Measurements from ENCODE around the gene KIRREL3.

The KIRREL3 gene

DNA sequence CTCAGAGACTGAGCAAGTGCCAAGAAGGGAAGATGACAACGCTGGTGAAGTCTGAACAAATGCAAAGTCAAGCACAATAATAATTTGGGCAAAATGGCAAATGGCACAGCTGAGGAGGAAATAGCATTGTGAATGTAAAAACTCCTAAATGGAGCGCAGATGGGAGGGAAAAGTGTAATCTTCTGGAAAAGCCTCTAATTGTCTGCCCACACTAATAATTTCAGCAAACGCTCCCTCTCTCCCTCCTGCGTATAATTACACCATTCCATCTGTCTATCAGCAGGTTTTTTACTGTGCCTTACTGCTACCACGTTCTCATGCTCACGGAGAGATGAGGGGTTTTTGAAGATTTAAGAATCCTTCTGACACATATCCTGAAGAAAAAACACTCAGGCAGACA, 302.6 kb downstream of the KIRREL3 start:
- Histone ChIP-seq H3K23ac (ENCODE audit: low read depth, low read length, poor library complexity) (no peak overlapping the region), H3K27me3 (ENCODE audit: control insufficient read depth in 3 of 3, insufficient read depth in 3 of 3, low read depth in 1 of 3, low read length in 3 of 3) (no peaks in the 10 kb centered on the region), H3K27ac (replicated peaks; ENCODE audit: low read length) (no peak overlapping the region), H3K36me3 (replicated peaks in 1 of 2; ENCODE audit: control insufficient read depth in 2 of 2, insufficient read depth in 2 of 2, low read length in 2 of 2) (no peaks in the 10 kb centered on the region), H3K9ac (ENCODE audit: low read depth, low read length, poor library complexity) (no peak overlapping the region), H3K4me2 (ENCODE audit: insufficient read depth, low read length, poor library complexity, severe bottlenecking) (no peak overlapping the region), H3K4me3 (ENCODE audit: low read length in 2 of 2) (no peak overlapping the region), H4K8ac (ENCODE audit: low read depth, low read length) (no peak overlapping the region), H3K9me3 (replicated peaks in 1 of 2; ENCODE audit: control insufficient read depth in 2 of 2, insufficient read depth in 1 of 2, low read depth in 1 of 2, low read length in 2 of 2) (no peaks in the 10 kb centered on the region), H4K91ac (ENCODE audit: low read depth, low read length, poor library complexity) (no peak overlapping the region), H2BK12ac (ENCODE audit: low read length) (no peak overlapping the region), H3K4ac (ENCODE audit: low read length) (no peak overlapping the region), H2AFZ (ENCODE audit: low read length) (no peak overlapping the region), H3K18ac (ENCODE audit: low read length) (no peak overlapping the region), H2BK15ac (ENCODE audit: low read length) (no peak overlapping the region), H2BK120ac (ENCODE audit: low read depth, low read length) (no peak overlapping the region), H3K14ac (ENCODE audit: low read length) (no peak overlapping the region), H3K79me1 (ENCODE audit: low read depth, low read length) (no peaks in the 10 kb centered on the region), H2BK5ac (ENCODE audit: low read length) (no peak overlapping the region), H3K4me1 (ENCODE audit: control insufficient read depth in 2 of 2, insufficient read depth in 1 of 2, low read depth in 1 of 2, low read length in 2 of 2) (peaks cover 0 to 24% of the 10 kb centered on the region in 2 donors), H2AK5ac (ENCODE audit: low read depth, low read length) (peak overlapping the region; percentile 29)
- DNase-seq (ENCODE audit: low spot score) = no peak
- WGBS, 2 donors (ENCODE audit: extremely low coverage in 2 of 2, insufficient read length in 2 of 2, insufficient replicate concordance in 1 of 2) = no CpG with 5 or more reads among the region's 6 CpGs

DNA sequence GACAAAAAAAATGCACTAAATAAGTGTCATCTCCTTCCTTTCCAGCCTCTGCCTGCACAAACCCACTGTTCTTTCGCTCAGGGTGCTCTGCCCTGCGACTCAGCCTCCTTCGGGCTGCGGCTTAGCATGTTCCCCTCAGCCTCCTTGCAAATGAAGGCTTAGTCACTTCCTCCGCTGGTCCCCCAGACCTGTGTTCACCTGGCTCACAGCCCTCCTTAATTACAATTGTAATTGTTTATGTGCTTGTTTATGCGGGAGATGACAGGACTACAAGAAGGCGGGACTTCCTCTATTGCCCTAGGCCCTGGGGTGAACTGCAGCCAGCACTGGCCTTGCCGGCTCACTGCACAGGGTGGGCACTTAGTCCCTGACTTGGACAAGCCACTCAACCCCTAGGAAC, 303.6 kb downstream of the KIRREL3 start:
- no peak for DNase-seq (ENCODE audit: low spot score)
- H3K79me1 ChIP-seq (ENCODE audit: low read depth, low read length) = no peaks in the 10 kb centered on the region
- no CpG with 5 or more reads among the region's 8 CpGs for WGBS, 2 donors (ENCODE audit: extremely low coverage in 2 of 2, insufficient read length in 2 of 2, insufficient replicate concordance in 1 of 2)
- no peaks in the 10 kb centered on the region for H3K36me3 ChIP-seq (replicated peaks in 1 of 2; ENCODE audit: control insufficient read depth in 2 of 2, insufficient read depth in 2 of 2, low read length in 2 of 2)
- no peak overlapping the region for H3K4ac ChIP-seq (ENCODE audit: low read length)
- H3K9ac ChIP-seq (ENCODE audit: low read depth, low read length, poor library complexity) = no peak overlapping the region
- no peak overlapping the region for H4K8ac ChIP-seq (ENCODE audit: low read depth, low read length)
- no peak overlapping the region for H2BK120ac ChIP-seq (ENCODE audit: low read depth, low read length)
- peak overlapping the region; percentile 2 for H2BK12ac ChIP-seq (ENCODE audit: low read length)
- H2AK5ac ChIP-seq (ENCODE audit: low read depth, low read length) = peak overlapping the region; percentile 30
- H3K9me3 ChIP-seq (replicated peaks in 1 of 2; ENCODE audit: control insufficient read depth in 2 of 2, insufficient read depth in 1 of 2, low read depth in 1 of 2, low read length in 2 of 2) = peaks cover 0 to 3% of the 10 kb centered on the region in 2 donors
- H3K14ac ChIP-seq (ENCODE audit: low read length) = no peak overlapping the region
- no peak overlapping the region for H3K4me3 ChIP-seq (ENCODE audit: low read length in 2 of 2)
- no peak overlapping the region for H3K27ac ChIP-seq (replicated peaks; ENCODE audit: low read length)
- H2AFZ ChIP-seq (ENCODE audit: low read length) = no peak overlapping the region
- H3K23ac ChIP-seq (ENCODE audit: low read depth, low read length, poor library complexity) = no peak overlapping the region
- H3K18ac ChIP-seq (ENCODE audit: low read length) = peak overlapping the region; percentile 3
- H2BK5ac ChIP-seq (ENCODE audit: low read length) = no peak overlapping the region
- H4K91ac ChIP-seq (ENCODE audit: low read depth, low read length, poor library complexity) = no peak overlapping the region
- peaks cover 0 to 16% of the 10 kb centered on the region in 2 donors for H3K4me1 ChIP-seq (ENCODE audit: control insufficient read depth in 2 of 2, insufficient read depth in 1 of 2, low read depth in 1 of 2, low read length in 2 of 2)
- no peak overlapping the region for H3K4me2 ChIP-seq (ENCODE audit: insufficient read depth, low read length, poor library complexity, severe bottlenecking)
- no peaks in the 10 kb centered on the region for H3K27me3 ChIP-seq (ENCODE audit: control insufficient read depth in 3 of 3, insufficient read depth in 3 of 3, low read depth in 1 of 3, low read length in 3 of 3)
- H2BK15ac ChIP-seq (ENCODE audit: low read length) = no peak overlapping the region

DNA sequence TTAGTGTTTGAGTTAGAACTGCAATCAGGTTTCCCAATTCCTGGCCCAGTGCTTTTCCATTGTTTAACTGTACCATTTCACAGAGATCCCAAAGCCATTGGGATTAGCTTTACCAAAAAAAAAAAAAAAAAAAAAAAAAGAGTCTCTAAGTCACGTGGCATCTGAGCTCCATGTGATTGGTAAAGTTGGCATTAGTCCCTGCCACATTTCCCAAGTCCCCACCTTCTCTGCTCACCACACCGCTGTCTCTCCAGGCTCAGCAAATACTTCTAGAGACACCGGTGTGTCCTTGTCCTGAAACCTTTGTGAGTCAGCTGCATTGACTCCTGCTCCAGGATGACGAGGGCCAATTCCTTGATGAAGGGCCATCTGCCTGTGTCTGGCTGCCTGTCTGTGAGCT, 305.3 kb downstream of the KIRREL3 start:
- Histone ChIP-seq H3K27ac (replicated peaks; ENCODE audit: low read length) (no peak overlapping the region), H2AK5ac (ENCODE audit: low read depth, low read length) (no peak overlapping the region), H3K4ac (ENCODE audit: low read length) (no peak overlapping the region), H3K79me1 (ENCODE audit: low read depth, low read length) (no peaks in the 10 kb centered on the region), H2BK15ac (ENCODE audit: low read length) (no peak overlapping the region), H4K91ac (ENCODE audit: low read depth, low read length, poor library complexity) (no peak overlapping the region), H3K4me3 (ENCODE audit: low read length in 2 of 2) (no peak overlapping the region), H3K9ac (ENCODE audit: low read depth, low read length, poor library complexity) (peak overlapping the region; percentile 44), H2AFZ (ENCODE audit: low read length) (no peak overlapping the region), H2BK12ac (ENCODE audit: low read length) (no peak overlapping the region), H3K23ac (ENCODE audit: low read depth, low read length, poor library complexity) (no peak overlapping the region), H2BK5ac (ENCODE audit: low read length) (no peak overlapping the region), H2BK120ac (ENCODE audit: low read depth, low read length) (no peak overlapping the region), H3K9me3 (replicated peaks in 1 of 2; ENCODE audit: control insufficient read depth in 2 of 2, insufficient read depth in 1 of 2, low read depth in 1 of 2, low read length in 2 of 2) (peaks cover 0 to 3% of the 10 kb centered on the region in 2 donors), H3K36me3 (replicated peaks in 1 of 2; ENCODE audit: control insufficient read depth in 2 of 2, insufficient read depth in 2 of 2, low read length in 2 of 2) (no peaks in the 10 kb centered on the region), H3K27me3 (ENCODE audit: control insufficient read depth in 3 of 3, insufficient read depth in 3 of 3, low read depth in 1 of 3, low read length in 3 of 3) (no peaks in the 10 kb centered on the region), H4K8ac (ENCODE audit: low read depth, low read length) (no peak overlapping the region), H3K18ac (ENCODE audit: low read length) (peak overlapping the region; percentile 39), H3K4me2 (ENCODE audit: insufficient read depth, low read length, poor library complexity, severe bottlenecking) (no peak overlapping the region), H3K14ac (ENCODE audit: low read length) (no peak overlapping the region), H3K4me1 (ENCODE audit: control insufficient read depth in 2 of 2, insufficient read depth in 1 of 2, low read depth in 1 of 2, low read length in 2 of 2) (peaks cover 0 to 4% of the 10 kb centered on the region in 2 donors)
- WGBS, 2 donors (ENCODE audit: extremely low coverage in 2 of 2, insufficient read length in 2 of 2, insufficient replicate concordance in 1 of 2) = no CpG with 5 or more reads among the region's 4 CpGs
- no peak for DNase-seq (ENCODE audit: low spot score)

DNA sequence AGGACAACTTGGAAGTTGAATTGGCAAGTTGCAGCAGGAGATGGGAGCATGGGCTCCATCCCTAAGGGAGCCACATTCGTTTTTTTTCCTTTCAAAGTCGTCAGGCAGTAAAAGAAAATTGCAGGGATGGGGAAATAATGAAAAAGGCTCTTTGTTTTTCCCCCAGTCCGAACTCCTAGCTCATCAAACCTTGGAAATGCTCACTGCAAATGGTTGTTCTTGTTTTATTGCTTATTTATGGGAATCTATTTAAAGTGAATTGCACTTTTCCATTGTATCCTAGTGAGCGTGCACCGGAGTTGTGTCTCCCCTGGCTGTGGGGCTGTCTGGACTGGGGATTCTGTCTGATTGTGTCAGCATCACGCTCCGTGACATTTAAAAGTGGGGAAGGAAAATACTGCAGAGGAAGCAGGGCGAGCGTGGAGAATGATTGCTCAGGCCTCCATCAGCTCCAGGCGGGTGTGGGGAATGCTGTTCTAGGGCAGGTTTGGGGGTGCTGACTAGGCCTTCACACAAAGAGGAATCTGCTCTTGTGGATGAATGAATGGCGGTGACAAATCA, 306.4 kb downstream of the KIRREL3 start:
- Histone ChIP-seq H3K27me3 (ENCODE audit: control insufficient read depth in 3 of 3, insufficient read depth in 3 of 3, low read depth in 1 of 3, low read length in 3 of 3) (no peaks in the 10 kb centered on the region), H3K18ac (ENCODE audit: low read length) (no peak overlapping the region), H3K4me1 (ENCODE audit: control insufficient read depth in 2 of 2, insufficient read depth in 1 of 2, low read depth in 1 of 2, low read length in 2 of 2) (peaks cover 0 to 5% of the 10 kb centered on the region in 2 donors), H2BK15ac (ENCODE audit: low read length) (no peak overlapping the region), H3K9me3 (replicated peaks in 1 of 2; ENCODE audit: control insufficient read depth in 2 of 2, insufficient read depth in 1 of 2, low read depth in 1 of 2, low read length in 2 of 2) (peaks cover 0 to 3% of the 10 kb centered on the region in 2 donors), H4K91ac (ENCODE audit: low read depth, low read length, poor library complexity) (no peak overlapping the region), H3K23ac (ENCODE audit: low read depth, low read length, poor library complexity) (no peak overlapping the region), H3K4ac (ENCODE audit: low read length) (no peak overlapping the region), H2AFZ (ENCODE audit: low read length) (no peak overlapping the region), H2BK12ac (ENCODE audit: low read length) (no peak overlapping the region), H3K4me3 (ENCODE audit: low read length in 2 of 2) (no peak overlapping the region), H2BK120ac (ENCODE audit: low read depth, low read length) (no peak overlapping the region), H2BK5ac (ENCODE audit: low read length) (no peak overlapping the region), H3K14ac (ENCODE audit: low read length) (no peak overlapping the region), H3K36me3 (replicated peaks in 1 of 2; ENCODE audit: control insufficient read depth in 2 of 2, insufficient read depth in 2 of 2, low read length in 2 of 2) (no peaks in the 10 kb centered on the region), H3K79me1 (ENCODE audit: low read depth, low read length) (no peaks in the 10 kb centered on the region), H3K4me2 (ENCODE audit: insufficient read depth, low read length, poor library complexity, severe bottlenecking) (no peak overlapping the region), H3K9ac (ENCODE audit: low read depth, low read length, poor library complexity) (no peak overlapping the region), H2AK5ac (ENCODE audit: low read depth, low read length) (no peak overlapping the region), H4K8ac (ENCODE audit: low read depth, low read length) (no peak overlapping the region), H3K27ac (replicated peaks; ENCODE audit: low read length) (no peak overlapping the region)
- DNase-seq (ENCODE audit: low spot score) = no peak
- no CpG with 5 or more reads among the region's 11 CpGs for WGBS, 2 donors (ENCODE audit: extremely low coverage in 2 of 2, insufficient read length in 2 of 2, insufficient replicate concordance in 1 of 2)

Data from neuronal stem cell (in vitro differentiated cells).